Measurements from ENCODE around the gene FLII. TPM values are rescaled to one million over a fixed set of nuclear protein-coding genes. Genes with fewer than 3 reads are reported as not detected.

FLII gene
- total and polyA plus RNA-seq, 12 donors = 150 to 652 (median 297) TPM

- peaks cover 0 to 64% of the 10 kb centered on the region in 2 donors for H3K36me3 ChIP-seq (replicated peaks in 1 of 2)
- H3K4me1 ChIP-seq (replicated peaks in 1 of 2) = peaks cover 12 to 50% of the 10 kb centered on the region in 2 donors
- DNase-seq = no peak
- H3K27ac ChIP-seq = peak overlapping the region in 2 of 5 donors; percentile 23 to 26
- TF ChIP-seq CTCF (IDR thresholded peaks at IDR 0.05) (no peak), POLR2A (IDR thresholded peaks at IDR 0.05) (no peak)
- H3K9me3 ChIP-seq (replicated peaks in 1 of 3) = no peaks in the 10 kb centered on the region
- no peak overlapping the region for H3K4me3 ChIP-seq
- WGBS, 4 donors = 20 to 44% (median 30%) methylated on average over 4 of the region's 4 CpGs
- no peaks in the 10 kb centered on the region for H3K27me3 ChIP-seq
- intact Hi-C loops (cut with DNase I) = no loop called here
Observed at GRCh38 chr17:18198530-18198929, 60.0 kb downstream of the FLII start.

DNA sequence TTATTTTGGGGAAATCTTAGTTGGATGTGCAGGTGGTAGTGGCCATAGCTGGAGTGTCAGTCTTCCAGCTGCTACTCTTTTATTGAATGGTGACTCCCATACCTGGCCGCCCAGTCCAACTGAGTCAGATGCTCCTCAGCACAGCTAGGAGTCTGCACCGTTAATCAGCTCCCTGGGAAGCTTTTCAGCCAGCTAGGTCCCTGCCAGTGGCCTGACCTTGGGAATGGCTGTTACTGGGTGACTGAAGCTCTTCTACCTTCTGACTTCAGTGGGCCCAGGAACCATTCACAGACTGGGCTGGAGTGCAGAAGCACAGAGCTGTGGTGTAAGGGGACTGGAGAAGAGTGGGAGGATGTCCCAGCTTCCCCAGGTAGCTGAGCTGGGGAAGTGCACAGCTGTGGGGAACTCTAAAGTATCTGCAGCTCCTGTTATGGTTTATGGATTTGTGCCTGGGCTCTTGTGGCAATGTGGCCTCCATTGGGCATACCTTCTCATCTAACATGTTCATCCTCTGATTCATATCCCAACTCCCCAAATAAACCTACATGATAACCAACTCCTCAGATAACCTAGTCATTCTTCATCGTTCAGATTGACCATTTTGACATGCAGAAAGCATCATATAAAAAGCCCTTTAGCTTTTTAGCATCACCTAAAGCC, 60.9 kb downstream of the FLII start:
- Histone ChIP-seq H3K36me3 (replicated peaks in 1 of 2) (peaks cover 0 to 69% of the 10 kb centered on the region in 2 donors), H3K27me3 (no peaks in the 10 kb centered on the region), H3K9me3 (replicated peaks in 1 of 3) (no peaks in the 10 kb centered on the region), H3K4me1 (replicated peaks in 1 of 2) (peaks cover 10 to 53% of the 10 kb centered on the region in 2 donors), H3K27ac (peak overlapping the region in 2 of 5 donors; percentile 23 to 36), H3K4me3 (no peak overlapping the region)
- WGBS, 4 donors = 61 to 83% (median 73%) methylated on average over 1 to 3 of the region's 3 CpGs
- TF ChIP-seq CTCF (IDR thresholded peaks at IDR 0.05) = no peak
- TF ChIP-seq POLR2A (IDR thresholded peaks at IDR 0.05) = no peak
- intact Hi-C loops (cut with DNase I) = no loop called here
- peak in 4 of 7 donors; percentile 46 to 59 (median 52) for DNase-seq

GRCh38 chr17:18195246-18195645, 63.3 kb downstream of the FLII start:
- peaks cover 0 to 64% of the 10 kb centered on the region in 2 donors for H3K36me3 ChIP-seq (replicated peaks in 1 of 2)
- no peak overlapping the region for H3K4me3 ChIP-seq
- TF ChIP-seq CTCF (IDR thresholded peaks at IDR 0.05) (no peak), POLR2A (IDR thresholded peaks at IDR 0.05) (no peak)
- peaks cover 29 to 67% of the 10 kb centered on the region in 2 donors for H3K4me1 ChIP-seq (replicated peaks in 1 of 2)
- no peaks in the 10 kb centered on the region for H3K27me3 ChIP-seq
- intact Hi-C loops (cut with DNase I) = no loop called here
- H3K9me3 ChIP-seq (replicated peaks in 1 of 3) = no peaks in the 10 kb centered on the region
- DNase-seq = no peak
- WGBS, 4 donors = 79 to 92% (median 86%) methylated on average over 5 of the region's 5 CpGs
- no peak overlapping the region for H3K27ac ChIP-seq

Other genes with a start within 250 kb of the FLII start
- 10 to 100 TPM; 32.5 to 68.6 (median 39.5) TPM for gene ATPAF2, start 219.6 kb downstream of the FLII start, total RNA-seq
- 10 to 100 TPM; 48.9 to 57.8 (median 51.2) TPM for gene ATPAF2, start 219.6 kb downstream of the FLII start, polyA plus RNA-seq
- 10 to 100 TPM in 5 of 9 donors, 1 to 10 TPM in 4; 6.3 to 16.7 (median 11.1) TPM for gene GID4, start 219.3 kb downstream of the FLII start, total RNA-seq
- 10 to 100 TPM in 1 of 3 donors, 1 to 10 TPM in 2; 4.2 to 10.5 (median 4.3) TPM for gene GID4, start 219.3 kb downstream of the FLII start, polyA plus RNA-seq
- gene DRG2, start 170.8 kb downstream of the FLII start, total RNA-seq = 10 to 100 TPM; 34.9 to 81.4 (median 41.2) TPM
- 10 to 100 TPM; 17.1 to 97.1 (median 69.0) TPM for gene DRG2, start 170.8 kb downstream of the FLII start, polyA plus RNA-seq
- gene MYO15A, start 150.0 kb downstream of the FLII start, total RNA-seq = 1 to 10 TPM in 1 of 9 donors, under 1 TPM in 6, not detected in 2; 0.44 to 1.0 (median 0.84) TPM
- 1 to 10 TPM in 2 of 3 donors, under 1 TPM in 1; 0.57 to 3.5 (median 2.2) TPM for gene MYO15A, start 150.0 kb downstream of the FLII start, polyA plus RNA-seq
- gene ALKBH5, start 74.9 kb downstream of the FLII start, total RNA-seq = 100 to 1,000 TPM in 8 of 9 donors, 10 to 100 TPM in 1; 52.2 to 154 (median 140) TPM
- 100 to 1,000 TPM in 1 of 3 donors, 10 to 100 TPM in 2; 28.4 to 118 (median 33.8) TPM for gene ALKBH5, start 74.9 kb downstream of the FLII start, polyA plus RNA-seq
- gene LLGL1, start 33.1 kb downstream of the FLII start, total RNA-seq = 10 to 100 TPM; 14.5 to 65.1 (median 44.3) TPM
- gene LLGL1, start 33.1 kb downstream of the FLII start, polyA plus RNA-seq = 10 to 100 TPM in 1 of 3 donors, 1 to 10 TPM in 2; 4.1 to 27.8 (median 8.9) TPM
- gene MIEF2, start 1.9 kb upstream of the FLII start, total RNA-seq = 10 to 100 TPM; 16.4 to 46.6 (median 27.9) TPM
- gene MIEF2, start 1.9 kb upstream of the FLII start, polyA plus RNA-seq = 10 to 100 TPM in 1 of 3 donors, 1 to 10 TPM in 2; 4.1 to 10.7 (median 9.5) TPM
- gene TOP3A, start 56.3 kb upstream of the FLII start, total RNA-seq = 10 to 100 TPM; 20.4 to 59.6 (median 31.3) TPM
- 10 to 100 TPM; 17.8 to 33.0 (median 19.2) TPM for gene TOP3A, start 56.3 kb upstream of the FLII start, polyA plus RNA-seq
- 10 to 100 TPM; 11.4 to 21.4 (median 17.8) TPM for gene SMCR8, start 56.6 kb upstream of the FLII start, total RNA-seq
- gene SMCR8, start 56.6 kb upstream of the FLII start, polyA plus RNA-seq = 10 to 100 TPM in 1 of 3 donors, 1 to 10 TPM in 2; 1.7 to 13.8 (median 4.6) TPM
- gene SHMT1, start 104.8 kb upstream of the FLII start, total RNA-seq = 10 to 100 TPM in 8 of 9 donors, 1 to 10 TPM in 1; 8.9 to 43.8 (median 19.6) TPM
- 10 to 100 TPM in 2 of 3 donors, 1 to 10 TPM in 1; 6.8 to 13.2 (median 10.1) TPM for gene SHMT1, start 104.8 kb upstream of the FLII start, polyA plus RNA-seq
- not detected for gene EVPLL, start 119.0 kb upstream of the FLII start, total RNA-seq
- under 1 TPM in 1 of 3 donors, not detected in 2; 0.47 TPM for gene EVPLL, start 119.0 kb upstream of the FLII start, polyA plus RNA-seq
- gene LGALS9C, start 218.1 kb upstream of the FLII start, total RNA-seq = under 1 TPM in 3 of 9 donors, not detected in 6; 0.15 to 0.81 (median 0.25) TPM
- under 1 TPM in 1 of 3 donors, not detected in 2; 0.40 TPM for gene LGALS9C, start 218.1 kb upstream of the FLII start, polyA plus RNA-seq

All from adrenal gland (tissue), 12 donors.